T1000 (cell line): ENCODE data around the gene TMED8.

ENCODE experiments used
- DNase-seq: peaks from one replicate; lab custom pipeline; 2025; ENCODE audit warnings: mixed read lengths; lab: John Stamatoyannopoulos, UW

The TMED8 gene

GRCh38 chr14:77296155-77296554, 80.7 kb downstream of the TMED8 start:
- no peak for DNase-seq

DNA sequence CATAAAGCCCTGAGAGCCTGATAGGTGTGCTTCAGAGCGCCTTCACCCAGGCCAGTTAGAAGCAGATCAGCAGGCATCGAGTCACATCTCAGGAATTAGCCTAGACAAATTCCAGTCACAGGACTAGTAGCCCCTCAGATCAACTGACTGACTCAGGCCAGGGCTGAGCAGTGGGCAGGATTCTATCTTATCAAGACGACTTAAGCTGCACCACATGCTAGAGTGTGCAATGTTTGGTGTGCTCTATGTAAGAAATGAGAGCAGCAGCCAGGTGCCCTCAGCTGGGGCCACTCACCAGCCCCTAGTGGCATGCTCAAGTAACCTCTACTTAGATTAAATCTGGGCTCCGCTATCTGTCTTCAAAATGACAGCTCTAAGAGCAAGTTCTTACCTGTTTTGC, 86.2 kb downstream of the TMED8 start:
- DNase-seq: no peak

DNA sequence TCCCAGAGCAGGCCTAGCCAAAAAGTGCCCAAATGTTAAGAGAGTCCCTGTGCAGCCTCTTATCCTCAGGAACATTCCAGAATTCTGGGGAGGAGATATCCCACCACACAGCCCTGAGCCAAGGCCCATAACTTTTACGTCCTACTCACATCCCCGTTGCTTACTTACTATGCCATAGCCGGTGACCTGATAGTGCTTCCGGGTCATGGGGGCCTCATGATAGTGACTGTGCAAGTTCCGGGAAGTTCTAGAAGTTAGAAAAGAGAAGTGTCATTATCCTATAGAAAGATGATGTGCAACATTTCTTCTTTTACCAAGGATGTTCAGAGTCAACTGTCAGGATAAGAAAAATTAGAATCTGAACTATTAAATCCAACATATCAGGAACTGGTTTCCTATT, 90.3 kb downstream of the TMED8 start:
- no peak for DNase-seq
